DOHH2 (cell line): ENCODE measurements around the gene CPLX3.

ENCODE experiments used
- H3F3A ChIP-seq: fragments of 200-600 bp; sonication (generic), shearing (Covaris generic); 2 replicates; pipeline ENCODE4 v1.6.0; 2016; ENCODE audit warnings: antibody characterized with exemption, mild to moderate bottlenecking; ENCODE audit not compliant: control insufficient read depth, insufficient read depth
- H3K27ac ChIP-seq: fragments of 200-600 bp; sonication (generic); 2 replicates; pipeline ENCODE4 v1.5.1; 2014; ENCODE audit warnings: low read depth, mild to moderate bottlenecking, low read length, moderate library complexity
- H3K27me3 ChIP-seq: fragments of 200-600 bp; sonication (generic); 2 replicates; pipeline ENCODE4 v1.6.1; 2014; ENCODE audit warnings: mild to moderate bottlenecking, low read length, mixed read lengths; ENCODE audit not compliant: control insufficient read depth
- H3K36me3 ChIP-seq: fragments of 200-600 bp; sonication (generic); 2 replicates; pipeline ENCODE4 v1.6.1; 2014; ENCODE audit warnings: mild to moderate bottlenecking, low read length, moderate library complexity, mixed read lengths; ENCODE audit not compliant: control insufficient read depth
- H3K4me1 ChIP-seq: fragments of 200-600 bp; sonication (generic); 2 replicates; pipeline ENCODE4 v1.6.1; 2014; ENCODE audit warnings: mild to moderate bottlenecking, low read length, mixed read lengths; ENCODE audit not compliant: control insufficient read depth
- H3K4me2 ChIP-seq: fragments of 200-600 bp; sonication (generic); 2 replicates; pipeline ENCODE4 v1.6.0; 2014; ENCODE audit warnings: mild to moderate bottlenecking, low read length, moderate library complexity
- H3K4me3 ChIP-seq: fragments of 200-600 bp; sonication (generic); 2 replicates; pipeline ENCODE4 v1.5.1; 2014; ENCODE audit warnings: mild to moderate bottlenecking, low read length, mixed read lengths
- H3K79me2 ChIP-seq: fragments of 200-600 bp; sonication (generic); 2 replicates; pipeline ENCODE4 v1.6.1; 2014; ENCODE audit warnings: mild to moderate bottlenecking, low read length, mixed read lengths; ENCODE audit not compliant: control insufficient read depth
- H3K9me2 ChIP-seq: fragments of 200-600 bp; sonication (generic); replicated peaks from 2 replicates; pipeline ENCODE4 v1.6.1; 2014; ENCODE audit warnings: mild to moderate bottlenecking, low read length, mixed read lengths; ENCODE audit not compliant: control insufficient read depth
- H3K9me3 ChIP-seq: fragments of 200-600 bp; sonication (generic); 2 replicates; pipeline ENCODE4 v1.6.1; 2014; ENCODE audit warnings: antibody characterized with exemption, low read length, mixed read lengths; ENCODE audit not compliant: control insufficient read depth, insufficient read depth
- H4K20me1 ChIP-seq: fragments of 200-600 bp; sonication (generic); 2 replicates; pipeline ENCODE4 v1.6.0; 2014; ENCODE audit warnings: low read depth, mild to moderate bottlenecking, antibody characterized with exemption, low read length, moderate library complexity; ENCODE audit not compliant: control insufficient read depth, insufficient read depth
- EZH2phosphoT487 ChIP-seq: fragments of 200-600 bp; sonication (generic); IDR thresholded peaks from 2 replicates; pipeline ENCODE4 v1.6.1; 2017; ENCODE audit warnings: borderline replicate concordance, mild to moderate bottlenecking, antibody characterized with exemption, low read length, moderate library complexity, mixed read lengths
- TF ChIP-seq, protein P1 (sequence below): fragments of 200-600 bp; sonication (generic); IDR thresholded peaks from one replicate; pipeline ENCODE4 v1.5.1; 2014; ENCODE audit warnings: antibody characterized with exemption, mild to moderate bottlenecking, low read depth, low read length; ENCODE audit not compliant: poor library complexity, severe bottlenecking

CPLX3 gene

DNA sequence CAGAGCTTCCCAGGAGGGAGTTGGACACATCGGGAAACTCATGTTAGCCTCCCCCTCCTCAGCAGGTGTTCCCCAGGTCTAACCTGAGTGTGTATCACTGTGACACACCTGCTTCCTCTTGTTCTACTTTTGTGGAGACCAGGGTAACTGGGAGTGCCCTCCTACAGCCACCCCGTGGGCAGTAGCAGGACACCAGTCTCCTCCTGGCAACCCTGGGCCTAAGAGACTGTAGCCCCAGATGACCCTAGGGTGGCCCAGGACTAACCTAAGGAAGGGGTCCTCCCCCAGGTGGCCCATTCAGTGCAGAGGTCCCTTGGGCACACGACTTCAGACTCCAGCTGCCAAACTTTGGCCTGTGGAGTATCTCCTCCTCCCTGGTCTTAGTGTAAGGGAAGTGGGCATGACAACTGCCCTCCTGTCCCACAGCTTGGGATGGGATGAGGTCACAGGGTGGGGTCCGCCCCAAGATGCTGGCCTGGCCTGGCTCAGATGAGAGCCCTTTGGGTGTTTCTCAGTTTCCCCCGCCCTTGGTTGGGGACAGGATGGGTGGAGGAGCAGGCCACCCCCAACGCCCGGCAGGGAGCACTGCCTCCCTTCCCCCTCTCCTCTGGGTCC, 39.8 kb upstream of the CPLX3 start:
- Histone ChIP-seq H3K36me3 (peaks cover 81% of the 10 kb centered on the region), H3K27ac (peak overlapping the region; percentile 99), H3K27me3 (no peaks in the 10 kb centered on the region), H3K9me3 (no peaks in the 10 kb centered on the region), H3K79me2 (peaks cover 86% of the 10 kb centered on the region), H3K4me2 (peak overlapping the region; percentile 100), H3F3A (peaks cover 66% of the 10 kb centered on the region), H3K4me1 (peaks cover 83% of the 10 kb centered on the region), H3K9me2 (no peaks in the 10 kb centered on the region), H4K20me1 (0 out of 2 replicates have a peak, but pooled peaks cover 5% of the 10 kb centered on the region), H3K4me3 (peak overlapping the region; percentile 98)
- TF ChIP-seq EZH2phosphoT487, result no peak
- TF ChIP-seq, protein P1, sequence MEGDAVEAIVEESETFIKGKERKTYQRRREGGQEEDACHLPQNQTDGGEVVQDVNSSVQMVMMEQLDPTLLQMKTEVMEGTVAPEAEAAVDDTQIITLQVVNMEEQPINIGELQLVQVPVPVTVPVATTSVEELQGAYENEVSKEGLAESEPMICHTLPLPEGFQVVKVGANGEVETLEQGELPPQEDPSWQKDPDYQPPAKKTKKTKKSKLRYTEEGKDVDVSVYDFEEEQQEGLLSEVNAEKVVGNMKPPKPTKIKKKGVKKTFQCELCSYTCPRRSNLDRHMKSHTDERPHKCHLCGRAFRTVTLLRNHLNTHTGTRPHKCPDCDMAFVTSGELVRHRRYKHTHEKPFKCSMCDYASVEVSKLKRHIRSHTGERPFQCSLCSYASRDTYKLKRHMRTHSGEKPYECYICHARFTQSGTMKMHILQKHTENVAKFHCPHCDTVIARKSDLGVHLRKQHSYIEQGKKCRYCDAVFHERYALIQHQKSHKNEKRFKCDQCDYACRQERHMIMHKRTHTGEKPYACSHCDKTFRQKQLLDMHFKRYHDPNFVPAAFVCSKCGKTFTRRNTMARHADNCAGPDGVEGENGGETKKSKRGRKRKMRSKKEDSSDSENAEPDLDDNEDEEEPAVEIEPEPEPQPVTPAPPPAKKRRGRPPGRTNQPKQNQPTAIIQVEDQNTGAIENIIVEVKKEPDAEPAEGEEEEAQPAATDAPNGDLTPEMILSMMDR, result no peak

DNA sequence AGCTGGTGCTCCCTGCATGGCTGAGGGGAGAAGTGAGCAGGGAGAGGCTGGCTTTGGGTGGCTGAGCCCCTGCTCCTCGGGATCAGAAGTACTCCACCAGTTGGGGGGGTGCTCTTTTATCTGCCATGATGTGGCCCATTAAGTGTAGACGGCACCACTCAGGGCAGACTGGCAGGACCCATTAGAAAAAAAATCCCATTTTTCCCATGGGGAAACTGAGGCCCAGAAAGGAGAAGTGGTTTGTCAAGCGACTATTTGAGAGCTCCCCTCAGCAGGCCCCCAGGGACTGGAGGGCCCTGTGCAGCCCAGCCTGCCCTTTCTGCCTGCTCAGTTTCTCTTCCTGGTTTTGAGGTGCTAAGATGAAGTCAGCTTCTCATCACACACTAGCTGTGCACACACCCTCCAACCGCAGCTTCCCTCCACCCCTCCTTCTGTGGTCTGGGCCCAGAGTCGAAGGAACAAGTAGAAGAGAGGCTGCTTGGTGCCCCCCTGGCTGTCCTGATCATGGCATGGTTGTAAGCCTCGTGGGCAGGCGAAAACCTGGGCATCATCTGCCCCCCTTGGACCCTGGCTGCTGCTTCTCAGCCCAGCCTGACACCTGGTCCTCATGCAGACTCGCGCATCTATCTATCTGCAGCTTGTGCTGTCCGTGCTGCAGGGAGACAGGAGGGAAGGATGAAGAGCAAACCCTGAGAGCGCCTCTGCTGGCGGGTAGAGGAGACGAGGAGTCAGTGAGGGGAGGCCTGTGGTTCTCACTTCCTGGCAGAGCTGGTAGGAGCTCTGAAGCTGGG, 39.0 kb upstream of the CPLX3 start:
- peaks cover 11% of the 10 kb centered on the region; the same call in 1 of the 2 replicates for H4K20me1 ChIP-seq
- H3K4me1 ChIP-seq, result peaks cover 91% of the 10 kb centered on the region
- no peaks in the 10 kb centered on the region for H3K27me3 ChIP-seq
- H3K79me2 ChIP-seq, result peaks cover 92% of the 10 kb centered on the region
- H3K27ac ChIP-seq, result peak overlapping the region; percentile 99
- peak overlapping the region; percentile 98 for H3K4me3 ChIP-seq
- H3F3A ChIP-seq, result peaks cover 66% of the 10 kb centered on the region
- H3K9me2 ChIP-seq, result no peaks in the 10 kb centered on the region
- H3K9me3 ChIP-seq, result no peaks in the 10 kb centered on the region
- peak overlapping the region; percentile 100 for H3K4me2 ChIP-seq
- peaks cover 87% of the 10 kb centered on the region for H3K36me3 ChIP-seq
- TF ChIP-seq, protein P1, result peak; percentile 99
- TF ChIP-seq EZH2phosphoT487, result no peak

DNA sequence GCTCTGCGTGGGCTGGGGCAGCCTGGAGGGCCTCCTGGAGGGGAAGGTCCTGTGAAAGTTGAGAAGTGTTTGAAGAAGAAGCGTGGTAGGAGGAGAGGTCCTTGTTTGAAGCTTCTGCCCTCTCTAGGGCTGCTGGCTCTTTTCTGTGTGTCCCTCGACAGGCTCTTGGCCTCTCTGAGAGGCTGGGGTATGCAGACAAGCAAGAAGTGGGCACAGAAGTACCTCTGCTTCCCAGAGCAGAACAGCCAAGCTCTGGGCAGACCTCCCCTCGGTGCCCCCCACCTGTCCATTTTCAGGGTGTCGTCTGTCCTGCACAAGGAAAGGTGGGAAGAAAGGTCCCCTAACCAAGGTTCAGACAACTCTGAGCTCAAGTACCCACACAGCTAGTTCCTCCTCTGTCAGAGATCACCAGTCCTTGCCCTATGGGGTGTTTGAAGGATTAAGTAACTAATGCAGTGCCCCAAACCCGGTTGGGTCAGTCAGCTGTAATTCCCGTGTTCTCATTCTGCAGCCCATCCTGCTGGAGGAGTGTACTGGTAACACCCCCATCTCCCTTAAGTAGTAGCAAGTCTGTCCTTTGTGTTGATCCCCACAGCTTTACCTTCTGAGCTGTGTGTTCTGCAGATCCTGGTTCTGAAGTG, 38.3 kb upstream of the CPLX3 start:
- no peak for TF ChIP-seq EZH2phosphoT487
- TF ChIP-seq, protein P1, result no peak
- Histone ChIP-seq H4K20me1 (peaks cover 18% of the 10 kb centered on the region), H3K9me3 (no peaks in the 10 kb centered on the region), H3K4me1 (peaks cover 96% of the 10 kb centered on the region), H3K36me3 (peaks cover 87% of the 10 kb centered on the region), H3K27ac (peak overlapping the region; percentile 99), H3K4me3 (peak overlapping the region; percentile 98), H3K27me3 (no peaks in the 10 kb centered on the region), H3K9me2 (no peaks in the 10 kb centered on the region), H3F3A (peaks cover 64% of the 10 kb centered on the region), H3K4me2 (peak overlapping the region; percentile 100), H3K79me2 (peaks cover 92% of the 10 kb centered on the region)
